ENCODE results near the gene PIK3R3. TPM values are rescaled to one million over a fixed set of nuclear protein-coding genes. Genes with fewer than 3 reads are reported as not detected.

The PIK3R3 gene
- total and polyA plus RNA-seq, 9 of the 15 experiments (the other 6 are each of a cell fraction or from before 2014, with no cell fraction given), result 1.4 to 7.7 (median 4.6) TPM

- TF ChIP-seq, protein P1, sequence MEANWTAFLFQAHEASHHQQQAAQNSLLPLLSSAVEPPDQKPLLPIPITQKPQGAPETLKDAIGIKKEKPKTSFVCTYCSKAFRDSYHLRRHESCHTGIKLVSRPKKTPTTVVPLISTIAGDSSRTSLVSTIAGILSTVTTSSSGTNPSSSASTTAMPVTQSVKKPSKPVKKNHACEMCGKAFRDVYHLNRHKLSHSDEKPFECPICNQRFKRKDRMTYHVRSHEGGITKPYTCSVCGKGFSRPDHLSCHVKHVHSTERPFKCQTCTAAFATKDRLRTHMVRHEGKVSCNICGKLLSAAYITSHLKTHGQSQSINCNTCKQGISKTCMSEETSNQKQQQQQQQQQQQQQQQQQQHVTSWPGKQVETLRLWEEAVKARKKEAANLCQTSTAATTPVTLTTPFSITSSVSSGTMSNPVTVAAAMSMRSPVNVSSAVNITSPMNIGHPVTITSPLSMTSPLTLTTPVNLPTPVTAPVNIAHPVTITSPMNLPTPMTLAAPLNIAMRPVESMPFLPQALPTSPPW (CRISPR knock-in tag; IDR thresholded peaks at IDR 0.05), result peak; percentile 99
- TF ChIP-seq LARP7 (IDR thresholded peaks at IDR 0.05) (peak; percentile 96), MTA1 (IDR thresholded peaks at IDR 0.05; ENCODE audit: borderline replicate concordance) (no peak; the same call in none of the 2 replicates), NFIX (CRISPR knock-in tag; IDR thresholded peaks at IDR 0.05; ENCODE audit: low read depth) (peak; percentile 71), RBM17 (IDR thresholded peaks at IDR 0.05; ENCODE audit: borderline replicate concordance, low read depth, low read length) (no peak), SIX5 (IDR thresholded peaks at IDR 0.05; ENCODE audit: borderline replicate concordance in 1 of 2, insufficient read depth in 1 of 2, low read depth in 1 of 2, low read length in 2 of 2) (peak; percentile 48 to 51; a peak in 2 of 4 replicates), ZC3H8 (IDR thresholded peaks at IDR 0.05) (peak; percentile 90; the same call in 1 of the 2 replicates), CHAMP1 (IDR thresholded peaks at IDR 0.05) (peak; percentile 95), RBFOX2 (IDR thresholded peaks at IDR 0.05; ENCODE audit: low read depth, low read length) (peak; percentile 99), SUPT5H (IDR thresholded peaks at IDR 0.05) (peak; percentile 85), ZNF57 (CRISPR knock-in tag; IDR thresholded peaks at IDR 0.05) (0 out of 2 replicates have a peak, but pooled peaks have one; percentile 52), SP2 (IDR thresholded peaks at IDR 0.05; ENCODE audit: extremely low read depth, low read depth, low read length, poor library complexity, severe bottlenecking) (no peak), TEAD4 (IDR thresholded peaks at IDR 0.05; ENCODE audit: low read length) (peak; percentile 74), TEAD4 (CRISPR knock-in tag; IDR thresholded peaks at IDR 0.05; ENCODE audit: borderline replicate concordance) (peak; percentile 76; the same call in 1 of the 2 replicates), CEBPG (CRISPR knock-in tag; IDR thresholded peaks at IDR 0.05) (0 out of 2 replicates have a peak, but pooled peaks have one; percentile 6), CEBPG (tag; conservative IDR thresholded peaks at IDR 0.05 in 1 of 2, IDR thresholded peaks at IDR 0.05 in 1 of 2) (no peak), POLR2B (IDR thresholded peaks at IDR 0.05; ENCODE audit: low read depth, partially characterized antibody) (peak; percentile 90), MLLT1 (IDR thresholded peaks at IDR 0.05) (peak; percentile 5 to 82; a peak in 1 of 4 replicates), ZNF740 (CRISPR knock-in tag; IDR thresholded peaks at IDR 0.05) (no peak), ZNF740 (tag; IDR thresholded peaks at IDR 0.05) (no peak), HMGN3 (IDR thresholded peaks at IDR 0.05; ENCODE audit: borderline replicate concordance, extremely low read depth, insufficient read length, low read depth, low read length) (peak; percentile 76), PHF8 (IDR thresholded peaks at IDR 0.05; ENCODE audit: borderline replicate concordance, low read length) (peak; percentile 8; the same call in 1 of the 2 replicates)
Observed at GRCh38 chr1:46132529-46133180, at the start of gene PIK3R3 (continued).

All from K562 (cell line).